Left lobe of liver (tissue), 2 donors: ENCODE data around the gene LAMB2. TPM values are rescaled to one million over a fixed set of nuclear protein-coding genes. Genes with fewer than 3 reads are reported as not detected.

Experiments
- ATAC-seq: fragments of 200-7000 bp; cut with Tn5 transposase; one replicate; pipeline ENCODE4 v1.9.1; 2020; ENCODE audit warnings: mild to moderate bottlenecking, moderate library complexity
- DNase-seq: peaks from one replicate; pipeline ENCODE4 v3.0.0-alpha.2; 2020; ENCODE audit warnings: low spot score
- total RNA-seq: library from RNA; stranded (reverse); gene quantifications from one replicate; pipeline ENCODE4 v1.2.1, GENCODE V29; 2021
- donor health status: DM: no; HTN: no; CAD: no; lungs with moderate emphysema.
- donor health status: DM: no; HTN: yes; CAD: no.

Gene LAMB2
- total RNA-seq, 1 donor from 2014 or later: 172 TPM

DNA sequence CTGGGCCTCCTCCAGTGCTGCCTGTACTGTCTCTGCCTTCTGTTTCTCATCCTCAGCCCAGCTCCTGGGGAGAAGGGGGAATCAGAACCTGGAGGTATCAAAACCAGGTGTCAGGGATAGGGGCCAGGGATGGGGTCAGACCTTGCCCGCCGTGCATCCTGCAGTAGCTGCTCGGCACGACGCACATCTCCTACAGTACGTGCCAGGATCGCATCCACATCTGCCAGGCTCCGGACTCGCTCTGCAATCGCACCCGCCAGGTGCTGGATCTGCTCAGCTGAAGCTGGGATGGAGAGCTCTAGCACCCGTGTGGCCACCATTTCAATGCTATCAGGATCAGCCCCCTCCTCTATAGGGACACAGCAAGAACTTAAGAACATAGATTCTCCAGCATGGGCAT, 10.8 kb downstream of the LAMB2 start:
- ATAC-seq (no peak), DNase-seq (no peak)

DNA sequence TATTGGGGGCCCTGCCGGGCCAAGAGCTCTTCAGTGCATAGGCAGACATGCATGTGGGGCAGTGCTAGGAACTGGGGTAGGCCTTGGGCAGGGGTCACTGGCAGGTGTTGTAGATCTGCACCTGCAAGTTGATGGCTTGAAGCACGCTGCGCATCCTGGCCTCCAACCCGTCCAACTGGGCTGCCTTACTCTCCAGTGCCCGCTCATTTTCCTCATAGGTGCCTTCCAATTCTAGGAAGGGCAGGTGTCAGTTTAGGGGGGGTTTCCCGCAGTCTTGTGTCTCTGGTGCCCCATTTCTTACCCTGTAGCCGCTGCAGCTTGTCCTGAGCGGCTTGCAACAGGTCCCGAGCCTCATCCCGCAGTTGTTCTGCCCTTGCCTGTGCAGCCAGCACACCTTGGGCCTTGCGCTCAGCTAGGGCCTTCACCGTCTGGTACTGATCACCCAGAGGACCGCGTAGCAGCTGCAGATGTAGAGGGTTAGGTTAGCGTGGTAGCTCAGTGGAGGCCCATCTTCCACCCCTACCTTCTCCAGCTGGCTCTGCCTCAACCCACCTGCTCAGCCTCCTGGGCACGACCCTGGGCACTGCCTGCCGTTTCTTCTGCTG, 11.6 kb downstream of the LAMB2 start:
- ATAC-seq (no peak), DNase-seq (no peak)

DNA sequence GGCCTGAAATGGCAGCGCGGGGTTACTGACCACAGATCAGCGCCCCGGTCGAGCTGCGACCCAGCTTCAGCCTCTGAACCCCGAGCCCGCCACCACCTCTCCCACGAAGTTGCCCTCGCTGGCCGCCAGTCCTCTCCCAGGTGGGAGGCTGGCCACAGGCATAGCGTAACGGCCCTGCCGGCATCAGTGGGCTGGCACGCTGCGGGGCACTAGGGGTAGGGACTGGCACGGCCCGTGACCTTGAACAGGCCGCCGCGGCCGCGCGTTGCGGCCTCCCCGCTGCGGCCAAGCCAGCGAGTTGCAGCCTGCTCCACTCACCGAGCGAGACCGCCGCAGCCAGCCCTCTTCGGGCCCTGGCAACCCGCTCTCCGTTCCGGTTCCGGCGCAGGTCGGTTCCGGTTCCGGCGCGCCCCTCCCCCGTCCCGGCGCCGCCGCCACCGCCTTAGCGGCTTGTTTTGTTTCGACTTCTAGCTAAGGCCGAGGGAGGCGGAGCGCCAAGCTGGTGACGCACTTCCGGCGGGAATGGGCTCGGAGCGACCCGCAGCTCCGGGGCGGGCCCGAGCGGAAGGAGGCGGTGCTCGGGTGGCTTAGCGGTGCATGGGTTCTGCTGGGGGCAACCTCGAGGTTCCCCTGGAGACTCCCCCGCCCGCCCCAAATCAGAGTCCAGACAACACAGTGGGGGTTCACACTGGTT, 12.3 kb downstream of the LAMB2 start, which contains the start of gene USP19:
Gene USP19 (minus strand): TSS at position 386 of the 694 bp plus-strand sequence. CDS start 1,678 bp downstream, outside the sequence.
- DNase-seq (peak; percentile 97), ATAC-seq (peak; percentile 92)

DNA sequence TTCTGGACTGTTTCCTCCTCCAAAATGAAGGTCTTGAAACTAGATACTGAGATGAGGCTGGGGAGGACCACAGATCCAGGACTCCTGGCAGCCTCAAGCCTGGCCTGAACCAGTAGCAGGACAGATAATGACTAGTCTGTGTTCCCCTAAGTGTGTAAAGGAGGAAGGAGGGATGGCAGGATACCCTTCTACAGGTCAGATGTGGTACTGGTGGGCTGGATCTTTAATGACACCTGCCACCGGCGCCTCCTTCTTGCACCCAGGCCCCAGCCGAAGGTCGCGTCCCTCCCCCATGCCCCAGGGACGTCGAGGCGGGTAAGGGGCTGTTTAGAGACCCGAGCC, 12.8 kb downstream of the LAMB2 start:
- no peak for ATAC-seq
- no peak for DNase-seq

DNA sequence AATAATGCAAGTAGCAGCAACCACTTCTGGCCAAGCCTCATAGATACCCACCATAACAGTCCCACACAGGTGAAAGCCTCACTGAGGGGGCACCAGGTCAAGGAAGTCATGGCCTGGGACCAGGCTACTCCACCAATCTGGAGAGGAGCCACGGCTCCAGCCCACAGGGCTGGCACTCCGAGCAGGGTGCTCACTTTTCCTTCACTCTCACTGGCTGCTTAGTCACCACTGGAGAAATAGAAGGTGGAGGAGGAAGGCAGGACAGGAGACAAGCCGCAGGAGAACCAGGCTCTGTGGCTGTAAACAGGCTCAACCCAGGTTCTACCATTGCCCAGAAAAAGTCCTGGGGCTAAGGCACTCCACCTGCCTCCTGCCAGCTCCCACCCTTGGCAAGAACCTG, 13.4 kb downstream of the LAMB2 start:
- ATAC-seq (no peak), DNase-seq (no peak)

DNA sequence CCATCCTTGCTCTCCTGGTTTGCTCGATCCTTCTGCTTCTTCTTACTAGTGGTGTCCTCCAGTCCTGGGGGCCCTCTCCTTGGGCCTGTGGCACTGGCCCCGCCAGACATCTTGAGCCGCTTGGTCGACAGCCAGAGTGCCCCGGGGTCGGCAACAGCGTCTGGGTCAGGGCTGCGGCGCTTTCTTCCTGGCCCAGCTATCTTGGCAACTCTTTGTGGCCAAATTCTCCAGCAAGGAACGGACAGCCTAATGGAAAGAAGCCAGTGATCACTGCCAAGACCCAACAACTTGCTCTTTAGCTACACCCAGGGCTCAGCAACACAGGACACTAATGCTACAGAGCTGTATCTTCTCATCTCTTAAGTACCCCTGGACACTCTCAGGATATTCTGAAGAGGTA, 13.8 kb downstream of the LAMB2 start:
- DNase-seq: no peak
- ATAC-seq: no peak

DNA sequence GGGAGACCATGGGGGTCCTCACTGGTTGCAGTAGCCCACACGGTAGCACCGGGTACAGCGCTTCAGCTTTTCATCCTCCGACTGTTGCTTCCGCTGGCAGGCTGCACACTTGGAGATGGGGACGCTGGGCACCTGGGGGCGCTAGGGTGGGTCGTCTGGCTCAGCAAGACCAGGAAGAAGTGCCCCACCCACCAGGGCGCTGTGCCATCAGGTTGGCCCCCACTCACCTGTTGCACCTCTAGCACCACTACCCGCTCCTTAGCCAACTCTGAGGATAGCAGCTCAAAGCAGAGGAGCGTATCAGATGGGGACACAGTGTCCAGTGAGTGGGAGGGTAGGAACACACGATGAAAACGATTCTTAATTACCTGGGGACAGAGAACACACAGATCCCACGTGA, 20.6 kb downstream of the LAMB2 start:
- DNase-seq: no peak
- no peak for ATAC-seq

DNA sequence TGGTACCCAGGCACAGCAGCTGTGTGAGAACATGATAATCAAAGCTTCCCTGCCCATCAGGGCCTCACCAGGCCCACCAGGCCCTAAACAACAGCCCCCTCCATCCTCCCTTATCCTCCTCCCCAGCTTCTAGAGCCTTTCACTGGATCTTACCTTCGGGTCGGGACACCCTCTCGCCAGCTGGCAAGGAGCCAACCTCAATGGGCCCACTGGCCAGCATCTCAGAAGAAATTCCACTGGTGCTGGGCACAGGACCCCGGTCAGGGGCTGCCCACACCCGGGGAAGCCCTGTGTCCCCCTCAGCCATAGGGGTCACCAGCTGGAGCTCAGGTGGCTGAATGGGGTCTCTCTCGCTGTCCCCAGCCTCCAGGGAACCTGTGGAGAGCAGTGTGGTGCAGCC, 21.5 kb downstream of the LAMB2 start:
- ATAC-seq (no peak), DNase-seq (no peak)

DNA sequence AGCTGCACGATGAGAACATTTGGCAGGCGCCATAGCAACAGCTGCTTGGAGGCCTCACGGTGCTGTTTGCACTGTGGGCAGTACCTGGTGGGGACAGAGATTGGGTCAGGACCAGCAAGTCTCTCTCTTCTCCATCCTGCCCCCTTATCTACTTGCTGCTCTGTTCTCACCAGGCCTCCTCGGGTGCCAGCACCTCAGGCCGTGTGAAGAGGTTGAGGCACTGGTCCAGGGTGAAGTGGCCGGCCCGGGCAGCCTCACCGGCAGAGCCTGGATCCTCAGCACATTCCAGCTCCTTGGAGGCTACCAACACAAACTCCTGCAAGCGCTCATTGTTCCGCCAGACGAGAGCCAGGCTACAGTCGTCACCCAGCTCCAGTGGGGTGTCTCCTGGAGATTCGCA, 22.1 kb downstream of the LAMB2 start:
- DNase-seq: no peak
- no peak for ATAC-seq

DNA sequence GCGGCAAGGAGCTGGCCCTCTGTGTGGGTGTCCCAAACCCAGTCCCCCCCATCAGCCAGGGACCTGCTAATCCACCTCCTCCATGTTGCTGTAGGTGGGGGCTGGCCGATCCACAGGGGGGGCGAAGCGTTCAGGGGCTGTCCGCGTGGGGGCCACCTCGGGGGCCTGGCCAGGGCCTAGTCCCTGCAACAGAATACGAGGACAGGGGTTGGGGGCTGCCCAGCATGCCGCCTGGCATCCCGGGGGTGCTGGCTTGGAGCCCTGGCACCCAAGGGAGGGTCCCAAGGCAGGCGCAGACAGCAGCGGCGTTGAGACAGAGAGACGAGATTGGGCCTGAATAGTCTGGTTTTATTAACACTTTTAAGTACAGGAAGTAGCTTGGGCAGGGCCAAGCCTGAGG, 24.5 kb downstream of the LAMB2 start:
- no peak for DNase-seq
- ATAC-seq: no peak

DNA sequence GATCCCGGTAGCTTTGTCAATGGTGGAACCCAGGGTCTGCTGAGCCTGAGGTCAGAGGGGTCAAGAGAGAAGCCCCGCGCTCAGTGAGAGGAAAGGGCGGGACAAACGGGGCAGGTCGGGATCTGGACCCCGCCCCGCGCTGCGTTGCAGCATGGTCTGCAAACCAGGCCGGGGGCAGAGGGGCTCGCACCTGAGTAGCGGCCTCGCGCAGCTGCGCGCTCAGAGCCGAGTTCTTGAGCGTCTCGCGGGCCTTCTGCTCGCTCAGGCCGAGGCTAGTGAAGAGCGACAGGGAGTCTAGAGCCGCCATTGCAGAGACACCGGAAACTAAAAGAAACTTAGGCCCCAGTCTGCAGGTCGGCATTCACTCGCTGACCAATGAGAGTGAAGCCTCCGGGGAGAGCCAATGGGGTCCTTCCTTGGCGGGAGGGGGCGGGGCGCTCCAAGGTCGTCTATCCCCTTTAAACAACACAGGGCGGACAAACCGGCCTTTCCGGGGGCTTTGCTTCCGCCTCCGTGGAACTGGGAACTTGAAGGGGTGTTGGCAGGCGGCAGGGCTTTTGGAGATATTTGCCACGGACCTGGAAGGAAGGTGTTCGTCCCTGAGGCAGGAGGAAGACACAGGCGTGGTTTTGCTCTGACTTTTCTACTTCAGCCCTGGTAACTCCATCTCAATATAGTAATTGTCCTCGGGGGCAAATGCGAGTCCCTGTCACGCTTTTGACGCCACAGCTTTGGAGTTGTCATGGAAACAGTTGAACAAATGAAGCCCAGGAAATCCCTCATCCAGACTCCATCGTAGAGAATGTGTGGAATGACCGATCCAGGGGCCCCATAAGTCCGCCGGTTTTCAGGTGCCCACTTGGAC, 28.2 kb downstream of the LAMB2 start, which contains the start of gene QARS1:
Gene QARS1 (minus strand): TSS at position 331 of the 865 bp plus-strand sequence. CDS start 24 bp downstream, at position 307.
- ATAC-seq: peak; percentile 98
- peak; percentile 93 for DNase-seq

DNA sequence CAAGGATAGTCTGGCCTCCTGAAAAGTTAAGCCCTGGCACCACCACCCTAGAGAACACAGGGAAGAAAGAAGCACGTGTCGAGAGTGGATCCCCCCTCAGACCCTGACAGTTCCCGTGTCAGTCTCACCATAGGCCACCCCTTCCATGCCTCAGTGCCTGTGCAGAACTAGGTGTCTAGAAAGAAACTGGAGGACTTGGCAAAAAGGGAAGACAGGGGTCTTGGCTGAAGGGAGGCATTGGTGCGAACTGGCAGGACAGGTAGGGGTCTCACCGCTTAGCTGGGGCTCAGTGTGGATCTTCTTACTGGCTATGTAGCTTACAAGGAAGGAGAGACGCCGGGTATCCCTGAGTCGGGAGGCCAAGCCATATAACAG, 28.8 kb downstream of the LAMB2 start:
- ATAC-seq (no peak), DNase-seq (no peak)

DNA sequence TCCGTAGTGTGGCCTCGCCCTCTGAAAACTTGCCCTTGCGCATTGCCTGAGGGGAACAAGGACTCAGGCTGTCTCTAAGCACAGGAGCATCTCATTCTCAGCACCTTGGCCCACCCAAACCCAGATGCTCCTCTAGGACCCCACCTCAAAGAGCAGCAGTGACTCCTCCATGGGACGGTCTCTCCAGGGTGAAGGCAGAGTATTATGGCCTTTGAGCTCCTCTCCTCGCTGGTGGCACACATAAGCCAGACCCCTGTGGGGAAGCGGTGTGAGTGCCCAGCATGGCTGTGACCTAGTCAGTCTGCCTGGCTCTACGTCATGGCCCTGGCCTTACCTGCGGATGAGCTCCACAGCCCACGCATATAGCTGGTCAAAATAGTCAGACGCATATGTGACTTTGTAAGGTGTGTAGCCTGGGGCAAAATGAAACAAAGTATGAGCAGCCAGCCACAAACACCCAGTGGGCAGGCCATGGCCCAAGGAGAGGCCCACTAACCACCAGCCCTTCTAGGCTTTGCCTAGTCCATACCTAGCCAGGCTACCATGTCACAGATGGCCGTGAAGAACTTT, 32.7 kb downstream of the LAMB2 start:
- DNase-seq (no peak), ATAC-seq (no peak)

DNA sequence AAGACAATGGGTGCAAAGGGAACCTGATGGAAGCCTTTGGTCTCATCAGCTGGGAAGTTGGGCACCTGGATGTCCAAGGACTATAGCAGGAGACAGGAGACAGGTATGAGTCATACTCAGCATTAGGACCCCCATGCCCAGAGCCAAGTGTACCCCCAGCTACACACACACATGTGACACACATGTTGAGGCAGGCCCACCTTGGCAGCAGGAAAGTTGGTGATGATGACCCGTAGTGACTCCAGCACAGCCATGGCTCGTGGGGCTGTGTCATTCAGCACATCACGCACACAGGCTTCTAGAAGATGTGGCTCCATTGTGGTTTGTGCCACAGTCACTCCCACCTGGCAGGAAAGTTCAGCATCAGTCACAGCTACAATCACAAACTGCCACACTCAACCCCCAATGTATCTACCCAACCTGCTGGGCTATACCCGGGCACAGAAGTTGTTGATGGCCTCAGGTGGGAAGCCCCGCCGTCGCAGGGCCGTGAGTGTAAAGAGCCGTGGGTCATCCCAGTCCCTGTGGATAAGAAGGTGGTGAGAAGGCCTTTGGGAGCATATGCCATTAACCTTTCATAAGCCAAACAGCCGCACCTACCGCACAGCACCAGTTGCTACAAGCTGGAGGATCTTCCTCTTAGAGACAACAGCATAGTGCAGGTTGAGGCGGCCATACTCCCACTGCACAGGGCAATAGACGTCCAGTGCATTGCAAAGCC, 33.8 kb downstream of the LAMB2 start:
- no peak for ATAC-seq

DNA sequence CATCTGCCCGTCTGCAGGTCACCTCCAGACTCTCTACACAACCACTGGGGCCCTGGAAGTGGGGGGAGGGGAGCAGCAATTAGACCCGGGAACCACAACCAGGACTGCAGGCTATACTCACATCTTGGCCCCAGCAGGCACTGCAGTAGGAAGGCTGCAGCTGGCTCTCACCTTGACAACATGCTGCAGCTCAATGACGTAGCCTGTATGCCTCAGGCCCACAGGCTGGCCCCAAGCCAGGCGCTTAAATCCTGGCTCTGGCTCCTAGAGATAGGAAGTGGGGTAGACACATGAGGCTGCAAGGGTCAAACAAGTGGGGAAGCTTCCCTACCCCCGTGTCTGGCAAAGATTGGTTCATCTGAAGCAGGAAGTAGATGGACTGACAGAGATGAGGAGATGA, 34.4 kb downstream of the LAMB2 start:
- ATAC-seq: no peak
- no peak for DNase-seq

More for the DNA sequence above, 33.8 kb downstream of the LAMB2 start:
- DNase-seq: no peak

DNA sequence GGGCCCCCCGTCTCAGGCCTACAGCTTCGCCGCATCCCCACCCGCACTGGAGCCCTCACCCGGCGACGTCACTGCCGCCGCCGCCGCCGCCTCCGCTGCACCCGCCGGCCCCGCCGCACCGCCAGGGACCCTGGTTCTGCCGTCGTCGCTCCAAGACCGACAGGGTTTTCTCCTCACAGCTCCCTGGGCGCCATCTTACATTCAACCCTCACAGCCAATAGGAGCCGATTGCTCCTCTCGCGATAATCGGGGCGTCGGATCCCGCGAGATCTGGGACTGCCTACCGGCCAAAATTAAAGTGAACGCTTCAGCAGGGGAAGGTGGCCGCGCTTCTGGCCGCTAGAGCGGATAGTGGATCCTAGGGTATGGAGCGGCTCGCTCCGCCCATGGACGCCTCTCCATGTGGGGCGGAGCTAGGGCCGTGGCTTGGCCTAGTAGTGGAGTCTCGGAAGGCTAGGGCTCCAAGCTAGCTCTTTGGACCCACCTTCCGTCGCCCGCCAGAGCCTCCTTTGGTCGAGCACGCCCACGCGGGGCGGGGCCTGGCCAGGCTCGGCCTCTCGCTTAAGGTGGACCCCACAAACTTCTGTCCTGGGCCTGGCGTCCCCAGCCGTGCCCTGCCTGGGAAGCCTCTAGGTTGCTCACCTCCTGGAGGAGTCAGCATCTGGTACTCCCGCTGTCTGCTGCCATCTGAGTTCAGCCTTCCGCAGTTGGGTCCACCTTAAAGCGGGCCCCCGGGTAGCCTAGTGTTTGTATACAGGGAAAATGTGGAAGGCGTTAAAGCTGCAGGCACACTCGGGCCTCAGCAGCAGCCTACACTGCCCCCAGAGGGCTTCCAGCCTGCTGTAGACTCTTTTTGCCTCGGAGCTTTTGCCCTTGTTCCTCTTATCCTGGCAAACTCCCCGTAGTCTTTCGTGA, 38.7 kb downstream of the LAMB2 start, which contains the start of gene QRICH1:
Gene QRICH1 (minus strand): TSS at position 219 of the 915 bp plus-strand sequence. CDS start 17,054 bp downstream, outside the sequence.
- DNase-seq: peak; percentile 98
- peak; percentile 89 for ATAC-seq

DNA sequence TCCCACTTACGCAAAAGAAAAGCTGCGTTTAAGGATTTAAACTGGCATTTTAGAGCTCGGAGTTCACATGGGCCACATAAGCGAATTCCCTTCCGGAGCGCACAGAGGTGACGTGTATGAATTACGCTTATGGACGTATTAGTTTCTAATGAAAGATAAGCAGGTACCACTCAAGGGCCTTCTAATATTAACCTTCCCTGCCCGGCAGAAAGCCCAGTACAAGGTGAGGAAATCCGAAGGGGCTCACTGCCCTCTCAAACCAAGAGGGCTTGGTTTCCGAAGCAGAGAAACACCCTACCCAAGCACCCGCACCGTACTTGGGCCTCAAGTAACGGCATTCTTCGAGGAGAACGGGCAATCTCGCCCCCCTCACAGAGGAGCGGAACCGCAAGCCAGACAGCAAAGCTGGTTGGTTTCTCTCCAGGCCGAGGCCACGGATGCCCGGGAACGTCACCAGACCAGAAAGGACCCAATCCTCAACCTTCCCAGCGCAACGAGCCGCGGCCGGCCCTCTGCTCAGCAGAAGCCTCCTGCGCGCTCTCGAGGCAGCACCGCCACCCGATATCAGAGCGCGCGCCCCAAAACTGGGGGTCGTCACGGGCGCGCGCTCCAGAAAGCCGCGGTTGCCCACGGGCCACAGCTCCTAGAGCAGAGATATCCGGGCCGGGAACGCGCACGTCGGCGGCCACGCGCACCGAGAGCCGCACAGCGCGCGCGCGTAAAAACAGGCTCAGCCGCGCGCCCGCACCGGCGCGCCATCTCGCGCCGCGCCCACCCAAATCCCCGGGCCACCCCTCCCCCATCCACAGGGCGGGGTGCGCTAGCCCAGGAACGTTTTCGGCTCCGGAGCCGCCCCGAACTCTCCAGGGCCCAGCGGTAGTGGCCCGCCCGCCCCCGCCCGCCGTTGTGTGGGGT, 39.7 kb downstream of the LAMB2 start:
- ATAC-seq: peak; percentile 68

DNA sequence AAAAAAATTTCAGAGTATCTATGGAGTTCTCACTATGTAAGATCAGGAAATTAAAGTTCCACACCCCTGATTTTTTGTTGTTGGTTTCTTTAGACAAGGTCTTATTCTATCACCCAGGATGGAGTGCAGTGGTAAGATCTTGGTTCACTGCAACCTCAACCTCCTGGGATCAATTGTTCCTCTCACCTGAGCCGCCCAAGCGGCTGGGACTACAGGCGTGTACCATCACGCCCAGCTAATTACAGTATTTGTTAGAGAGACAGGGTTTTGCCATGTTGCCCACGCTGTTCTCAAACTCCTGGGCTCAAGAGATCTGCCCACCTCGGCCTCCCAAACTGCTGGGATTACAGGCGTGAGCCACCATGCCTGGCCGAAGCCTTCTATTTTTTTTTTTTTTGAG, 51.4 kb downstream of the LAMB2 start:
- no peak for ATAC-seq
- DNase-seq: no peak

More for the DNA sequence above, 39.7 kb downstream of the LAMB2 start:
- peak; percentile 81 for DNase-seq
